NK-92 treated with Interleukin-12 subunit alpha and Interleukin-12 subunit beta, amount 100 ng/mL, for 24 hours (cell line): Measurements from ENCODE around the gene PTPRC.
A peak's percentile ranks its signal among the peaks of the same experiment; 100 is the strongest.

Experiments
- DNase-seq: peaks from one replicate; lab custom pipeline; 2025; lab: John Stamatoyannopoulos, UW

Gene PTPRC

DNA sequence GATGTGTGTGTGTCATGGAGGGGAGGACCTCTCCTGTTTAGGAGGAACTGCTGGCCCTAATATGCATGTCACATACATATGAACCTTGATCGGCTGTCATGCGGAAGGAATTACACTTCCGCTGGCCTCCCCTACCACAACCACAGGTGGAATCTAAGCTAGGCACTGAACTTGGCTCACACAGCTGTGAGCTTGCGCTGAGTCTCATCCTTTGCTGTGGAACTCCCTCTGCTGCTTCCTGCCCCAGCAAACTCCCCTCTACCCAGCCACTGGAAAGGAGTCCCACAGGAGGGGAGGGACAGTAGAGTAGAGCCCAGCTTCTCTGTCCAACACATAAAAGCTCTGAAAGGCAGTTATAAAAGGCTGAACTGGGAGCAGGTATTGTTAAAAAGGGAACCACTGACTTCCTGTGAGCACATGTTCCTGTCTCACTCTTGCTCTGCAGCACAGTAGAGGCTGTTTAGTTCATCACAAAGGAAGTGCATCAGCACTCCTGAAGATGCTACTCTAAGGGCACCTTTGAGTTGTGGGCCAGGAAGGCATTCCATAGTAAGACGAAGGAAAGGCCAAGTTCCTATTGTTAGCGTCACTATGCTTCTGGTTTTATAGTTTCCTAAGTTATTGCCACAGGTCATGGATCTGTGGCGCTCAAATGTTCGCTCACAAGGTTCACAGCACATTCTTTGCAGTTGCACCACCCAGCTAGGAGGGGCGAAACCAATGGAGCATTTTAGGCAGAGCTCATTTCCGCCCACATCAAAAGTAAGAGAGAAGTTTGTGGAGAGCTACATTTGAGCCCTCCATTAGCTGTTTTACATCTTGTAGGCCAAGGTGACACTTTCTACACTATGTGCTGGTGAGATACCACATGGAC is 17.7 kb upstream of the PTPRC start:
- DNase-seq = peak; percentile 60

DNA sequence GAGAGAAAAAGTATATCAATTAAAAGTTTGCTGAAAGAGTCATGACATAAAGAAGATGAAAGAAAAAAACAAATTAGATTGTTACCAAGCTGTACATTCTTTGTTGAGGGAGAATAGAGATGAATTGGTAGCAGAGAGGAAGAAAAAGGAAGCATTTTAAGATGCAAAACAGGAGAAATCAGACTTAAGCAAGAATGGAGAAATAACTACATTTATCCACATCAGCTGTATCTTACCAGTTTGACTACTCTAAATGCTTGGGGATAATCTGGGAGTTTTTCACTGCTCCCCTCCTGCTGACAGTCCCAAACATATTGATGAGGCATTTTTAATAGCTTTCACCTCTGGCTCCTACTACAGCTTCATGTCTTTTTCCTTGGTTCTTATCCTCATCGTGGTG is 16.8 kb upstream of the PTPRC start:
- no peak for DNase-seq

DNA sequence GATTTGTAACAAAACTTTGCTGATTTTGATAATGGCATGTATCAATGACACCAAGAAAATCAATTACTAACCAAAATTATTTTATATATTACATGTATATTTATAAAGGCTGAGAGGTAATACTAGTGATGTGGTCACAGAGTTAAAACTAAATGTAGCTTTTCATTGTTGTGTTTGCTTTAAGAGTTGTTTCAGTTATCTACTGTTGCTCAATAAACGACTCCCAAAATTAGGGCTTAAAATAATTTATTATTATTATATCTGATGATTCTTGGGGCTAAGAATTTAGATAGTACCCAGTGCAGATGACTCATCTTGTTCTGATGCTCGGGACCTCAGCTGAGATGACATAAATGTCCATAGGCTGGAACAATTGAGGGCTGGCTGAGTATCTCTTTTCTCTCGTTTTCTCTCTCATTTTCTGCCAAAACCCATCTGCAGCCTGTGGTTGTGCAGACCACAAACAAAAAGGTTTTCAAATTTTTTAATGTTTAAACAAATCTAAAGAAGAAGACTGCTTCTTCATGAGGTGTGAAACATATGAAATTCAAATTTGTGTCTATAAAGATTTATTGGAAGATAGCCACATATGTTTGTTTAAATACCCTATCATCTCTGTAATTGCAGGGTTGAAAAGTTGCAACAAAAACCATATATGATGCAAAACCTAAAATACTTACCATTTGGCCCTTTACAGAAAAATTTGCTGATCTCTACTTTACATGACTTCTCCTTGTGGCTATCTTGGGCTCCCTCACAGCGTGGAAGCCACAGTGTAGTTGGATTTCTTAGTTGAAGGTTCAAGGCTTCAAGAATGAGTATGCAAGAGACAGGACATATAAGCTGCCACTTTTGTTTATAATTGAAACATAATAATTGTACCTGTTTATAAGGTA is 14.8 kb upstream of the PTPRC start:
- DNase-seq = no peak

DNA sequence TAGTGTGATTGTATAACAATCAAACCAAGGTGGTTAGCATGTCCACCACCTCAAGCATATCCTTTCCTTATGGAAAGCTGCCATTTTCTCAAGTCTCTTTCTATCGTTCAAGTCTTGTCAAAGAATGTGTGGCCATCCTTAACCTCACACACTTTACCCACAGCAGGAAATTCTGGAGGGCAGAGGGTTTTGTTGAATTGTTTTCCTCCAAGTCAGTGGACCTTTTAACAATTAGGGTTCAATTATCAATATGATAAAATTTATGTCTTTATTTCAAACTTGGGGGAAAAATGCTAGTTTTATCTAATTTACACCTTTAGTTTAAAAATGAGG is 14.2 kb upstream of the PTPRC start:
- no peak for DNase-seq

DNA sequence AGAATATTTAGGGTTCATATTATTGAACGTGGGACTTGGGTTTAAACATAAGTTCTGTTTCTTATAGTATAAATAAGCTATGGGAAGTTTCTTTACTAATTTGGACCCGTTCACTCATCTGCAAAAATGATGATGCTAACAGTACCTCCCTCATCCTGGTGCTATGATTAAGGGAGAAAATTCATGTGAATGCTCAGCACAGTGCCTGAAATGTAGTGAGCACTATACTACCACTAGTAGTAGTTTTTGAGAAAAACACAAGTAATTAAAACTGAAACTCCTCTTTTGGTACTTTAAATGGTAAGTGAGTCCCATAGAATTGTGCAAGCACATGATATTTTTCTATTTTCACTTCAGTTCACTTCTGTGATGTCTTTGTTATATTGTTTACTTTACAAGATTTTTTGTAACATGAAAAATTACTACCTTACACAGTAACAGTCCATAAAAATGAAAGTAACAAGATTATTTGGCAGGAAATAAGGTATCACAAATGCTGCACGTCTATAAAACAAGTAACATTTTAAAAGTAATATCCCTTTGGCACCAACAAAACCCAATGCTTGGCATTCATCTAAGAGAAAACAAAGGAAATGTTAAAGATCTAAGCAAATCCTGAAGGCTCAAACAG is 11.3 kb upstream of the PTPRC start:
- DNase-seq = no peak

DNA sequence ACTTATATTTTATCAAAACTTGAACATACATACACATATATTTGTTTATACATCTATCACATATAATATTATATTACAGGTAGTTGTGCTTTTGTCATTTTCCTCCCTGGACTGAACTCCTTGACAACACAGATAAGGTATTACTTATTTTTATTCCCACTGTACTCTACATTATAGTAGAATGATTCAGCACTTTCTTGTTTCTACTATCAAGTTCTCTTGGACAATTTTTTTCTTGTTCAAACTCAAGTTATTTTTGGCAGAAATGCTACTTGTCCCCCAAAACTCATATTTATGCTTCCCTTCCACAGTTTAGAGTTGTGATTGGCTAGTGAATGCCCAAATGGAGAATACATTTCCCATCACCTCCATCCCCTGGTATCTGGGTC is 10.8 kb upstream of the PTPRC start:
- DNase-seq = no peak

DNA sequence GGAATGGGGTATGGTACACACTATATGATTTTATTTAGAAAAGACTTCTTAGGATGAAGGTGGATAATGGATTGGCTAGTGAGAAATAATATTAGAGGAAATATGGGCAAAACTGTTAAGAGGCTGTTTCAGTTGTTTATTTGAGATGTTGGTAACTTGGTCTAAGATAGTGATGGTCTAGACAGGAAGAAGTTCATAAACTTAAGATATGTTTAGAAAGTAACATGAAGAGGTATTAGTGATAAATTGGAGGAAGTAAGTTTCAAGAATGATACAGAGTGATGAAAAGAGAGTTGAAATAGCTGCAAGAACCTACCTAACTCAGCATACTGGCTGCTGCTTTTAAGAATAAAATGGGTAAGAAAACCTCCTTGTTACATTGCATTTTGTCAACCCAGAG is 9.2 kb upstream of the PTPRC start:
- DNase-seq = no peak

DNA sequence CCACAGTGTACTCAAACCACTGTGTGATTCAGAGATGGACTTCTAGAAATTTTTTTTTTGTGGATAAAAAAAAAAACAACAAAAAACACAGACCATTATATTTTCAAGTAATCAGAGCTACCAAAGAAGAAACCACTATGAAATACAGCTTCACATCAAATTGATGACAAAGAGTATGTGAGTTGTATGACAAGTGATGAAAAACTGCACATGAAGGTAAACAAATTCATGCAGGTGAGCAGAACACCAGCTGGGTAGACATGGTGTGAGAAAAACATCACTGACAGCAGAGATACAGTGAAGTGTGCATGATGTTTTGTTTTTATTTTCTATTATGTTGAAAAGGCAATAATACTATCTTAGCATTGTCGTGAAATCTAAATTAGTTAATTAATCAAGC is 8.0 kb upstream of the PTPRC start:
- DNase-seq = no peak

DNA sequence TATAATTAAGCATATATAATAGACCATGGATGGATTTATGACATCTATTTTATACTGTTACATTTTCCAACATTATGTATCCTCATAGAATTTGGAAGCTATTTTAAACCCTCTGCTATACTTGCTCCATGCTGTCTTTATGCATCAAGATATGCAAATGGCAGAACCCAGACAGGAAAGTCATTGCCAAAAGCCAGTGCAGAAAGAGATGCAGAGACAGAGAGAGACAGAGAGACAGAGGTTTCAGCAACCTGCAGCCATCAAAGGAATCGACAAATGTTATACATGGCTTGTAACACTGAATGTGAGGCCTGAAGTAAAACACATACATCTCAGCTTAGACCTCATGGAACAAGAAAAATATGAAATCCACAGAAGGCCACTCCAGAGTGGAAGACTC is 7.5 kb upstream of the PTPRC start:
- DNase-seq = no peak

DNA sequence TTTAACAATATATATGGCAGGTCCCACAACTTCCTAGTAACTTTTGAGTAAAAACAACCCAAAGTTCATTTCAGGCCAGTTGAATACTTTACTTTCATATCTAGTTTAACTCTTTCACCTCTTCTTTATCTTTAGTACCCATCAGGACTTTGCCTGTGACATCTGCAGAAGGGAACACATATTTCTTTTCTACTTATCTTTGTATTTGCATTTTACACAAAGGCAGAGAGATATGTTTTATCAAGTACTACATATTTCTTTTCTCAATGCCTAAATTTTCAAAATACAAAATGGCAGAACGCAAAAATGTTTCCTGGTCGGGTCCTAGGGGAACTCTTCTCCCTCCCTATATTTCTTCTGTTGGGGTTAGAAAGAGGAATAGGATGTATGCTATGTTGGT is 6.8 kb upstream of the PTPRC start:
- no peak for DNase-seq

DNA sequence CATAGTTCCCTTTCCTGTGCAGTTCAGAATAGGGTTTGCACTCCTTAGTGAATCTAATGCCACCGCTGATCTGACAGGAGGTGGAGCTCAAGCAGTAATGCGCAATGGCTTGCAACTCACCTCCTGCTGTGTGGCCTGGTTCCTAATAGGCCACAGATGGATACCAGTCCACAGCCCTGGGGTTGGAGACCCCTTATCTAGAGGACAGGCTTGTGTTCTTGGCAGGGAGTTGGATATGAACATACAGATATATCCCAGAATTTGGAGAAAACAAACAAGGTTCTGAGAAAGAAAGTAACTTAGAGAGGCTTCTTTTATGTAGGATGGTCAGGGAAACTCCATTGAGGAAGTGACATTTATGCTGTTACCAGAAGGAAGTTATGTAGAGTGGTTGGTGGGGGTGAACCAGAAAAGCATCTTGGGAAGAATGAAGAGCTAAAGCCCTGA is 5.1 kb upstream of the PTPRC start:
- no peak for DNase-seq

DNA sequence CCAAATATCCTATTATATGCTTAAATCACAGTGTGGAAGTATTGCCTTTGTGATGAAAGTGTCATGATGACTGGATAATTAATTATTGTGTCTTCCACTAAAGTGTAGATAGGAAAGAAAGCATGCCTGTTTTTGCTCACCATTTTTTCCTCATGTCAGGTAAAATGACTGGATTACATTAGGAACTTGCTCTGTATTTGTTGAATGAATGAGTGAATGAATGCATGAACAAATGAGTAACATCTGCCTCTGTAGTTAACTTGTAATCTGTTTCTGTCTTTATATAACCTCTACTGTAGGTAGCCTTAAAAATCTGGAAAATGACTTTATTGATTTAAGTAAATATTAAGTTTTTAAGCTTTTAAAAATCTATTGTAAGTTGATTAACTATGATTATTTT is 2.9 kb upstream of the PTPRC start:
- no peak for DNase-seq

DNA sequence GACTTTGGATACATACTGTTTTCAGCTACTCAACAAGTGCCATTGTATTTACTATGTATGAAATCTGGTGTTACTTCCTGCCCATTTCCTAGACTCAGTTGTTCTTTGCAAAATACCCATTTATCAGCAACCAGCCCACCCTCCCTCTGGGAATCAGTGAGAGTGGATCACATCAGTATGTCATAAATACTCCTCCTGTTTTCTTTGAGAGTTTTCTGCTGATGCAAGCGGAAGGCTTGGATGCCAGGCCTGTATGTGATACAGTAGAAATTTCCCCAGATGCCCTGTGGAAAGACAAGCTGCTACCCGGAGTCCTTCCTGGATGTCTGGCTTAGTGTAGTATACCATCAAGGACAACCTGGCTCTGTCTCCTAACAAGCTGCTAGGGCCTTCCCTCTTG is 2.4 kb upstream of the PTPRC start:
- no peak for DNase-seq

DNA sequence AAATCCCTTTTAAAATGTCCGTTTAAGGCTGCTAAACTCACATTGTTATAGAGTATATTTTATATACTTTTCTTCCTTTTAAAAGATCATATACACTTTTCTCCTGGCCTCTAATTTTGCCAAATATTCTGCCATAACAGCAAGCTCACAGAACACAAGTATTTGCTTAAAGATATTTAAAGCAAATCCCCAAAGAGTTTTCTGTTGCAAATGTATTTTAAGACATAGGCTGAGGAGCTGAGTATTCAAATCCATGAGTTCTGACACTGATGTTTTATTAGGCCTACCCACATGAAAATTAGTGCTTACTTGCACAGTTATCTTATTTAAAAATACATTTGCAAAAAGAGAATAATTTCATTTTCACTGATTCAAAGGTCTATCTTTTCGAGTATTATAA is 1.7 kb upstream of the PTPRC start:
- no peak for DNase-seq

DNA sequence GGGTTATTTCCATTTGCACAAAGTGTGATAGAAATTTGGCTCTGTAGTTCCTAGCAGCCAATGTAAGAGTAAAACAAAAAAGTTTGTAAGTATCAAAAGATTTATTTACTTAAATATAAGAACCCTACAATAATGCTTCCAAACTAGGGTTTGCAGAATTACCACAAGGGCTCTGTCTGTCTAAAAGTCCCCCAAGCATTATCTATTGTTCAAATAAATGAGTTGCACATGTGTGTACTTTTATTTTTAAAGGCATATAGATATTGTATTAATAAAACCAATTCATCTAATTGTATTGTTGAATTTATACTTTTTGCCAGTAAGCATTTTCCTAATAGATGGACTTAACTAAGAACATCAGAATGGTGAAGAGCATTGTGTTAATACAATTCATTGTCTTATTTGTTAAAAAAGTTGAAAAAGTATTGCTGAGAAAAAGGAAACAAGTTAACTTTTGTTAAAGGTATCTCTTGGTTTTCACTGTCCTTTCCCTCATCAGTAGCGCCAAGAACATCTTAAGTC is 863 bp upstream of the PTPRC start:
- DNase-seq = no peak

DNA sequence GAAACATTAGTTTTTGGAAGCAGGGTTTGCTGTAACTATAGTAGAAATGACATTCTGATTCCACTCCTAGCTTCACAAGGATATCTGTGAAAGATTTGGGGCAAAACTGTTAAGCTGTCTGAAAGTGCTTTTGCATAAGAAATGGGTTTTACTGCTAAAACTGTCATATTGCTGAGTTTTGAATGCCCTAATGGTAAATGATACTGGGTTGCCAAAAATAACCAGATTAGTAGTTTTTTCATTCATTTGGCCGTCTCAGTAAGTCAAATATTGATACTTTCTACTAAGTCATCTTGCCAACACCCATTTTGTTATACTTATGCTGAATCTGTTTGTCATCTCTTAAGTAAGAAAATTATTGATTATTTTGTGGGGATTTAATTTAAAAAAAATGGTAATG is 399 bp upstream of the PTPRC start:
- DNase-seq = no peak

DNA sequence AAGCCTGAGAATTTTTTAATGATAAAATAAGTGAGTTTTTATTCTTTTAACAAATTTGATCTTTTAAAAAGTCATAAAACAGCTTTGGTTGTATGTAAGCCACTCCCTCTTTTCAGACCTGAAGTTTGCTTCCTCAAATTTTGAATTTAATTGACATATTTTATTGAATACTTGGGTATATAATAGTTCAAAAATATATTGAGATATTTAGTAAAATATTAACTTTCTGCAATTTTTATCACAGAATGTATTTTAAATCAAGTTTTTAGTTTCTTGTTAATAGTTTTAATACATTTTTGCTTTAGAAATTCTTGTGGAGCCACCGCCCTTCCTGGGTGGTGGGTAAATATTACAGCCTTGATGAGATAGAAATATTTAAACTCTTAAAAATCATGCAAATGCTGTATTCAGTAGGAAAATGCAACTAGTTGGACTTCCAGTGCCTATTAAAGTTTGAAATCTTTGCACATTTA is 867 bp downstream of the PTPRC start:
- DNase-seq = no peak

DNA sequence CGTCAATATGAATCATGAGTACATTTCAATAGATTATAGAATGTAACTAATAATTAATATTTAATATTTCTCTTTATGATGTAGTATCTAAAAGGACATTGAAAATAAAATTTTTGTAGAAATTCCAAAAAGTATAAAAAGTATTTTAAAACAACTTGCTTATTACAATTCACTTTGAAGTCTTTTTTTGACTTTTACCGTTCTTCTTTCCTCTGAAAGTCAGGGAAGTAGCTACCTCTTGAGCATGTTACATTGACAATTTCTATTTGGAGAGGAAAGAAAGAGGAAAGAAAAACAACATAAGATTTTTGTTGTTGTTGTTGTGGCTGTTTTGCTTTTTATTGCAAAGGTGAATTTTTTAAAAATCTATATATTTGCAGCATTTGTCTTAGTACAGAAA is 1.3 kb downstream of the PTPRC start:
- DNase-seq = no peak

DNA sequence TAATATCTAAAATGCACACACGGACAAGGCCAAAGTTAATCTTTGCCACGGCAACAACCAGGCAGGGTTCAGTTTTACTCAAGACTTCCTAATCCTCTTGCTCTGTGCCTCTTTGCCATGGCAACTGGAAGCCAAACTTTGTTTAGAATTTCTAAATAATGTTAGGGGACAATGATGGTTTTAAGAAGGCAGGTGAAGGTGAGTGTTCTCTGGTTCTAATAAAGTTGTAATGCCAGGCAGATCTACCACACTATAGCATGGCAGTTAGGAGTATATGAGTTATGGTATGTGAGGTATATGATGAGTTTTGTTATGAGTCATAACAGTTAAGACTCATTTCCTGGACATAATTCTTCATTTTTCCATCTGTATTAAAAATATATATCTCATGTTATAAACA is 2.7 kb downstream of the PTPRC start:
- no peak for DNase-seq

DNA sequence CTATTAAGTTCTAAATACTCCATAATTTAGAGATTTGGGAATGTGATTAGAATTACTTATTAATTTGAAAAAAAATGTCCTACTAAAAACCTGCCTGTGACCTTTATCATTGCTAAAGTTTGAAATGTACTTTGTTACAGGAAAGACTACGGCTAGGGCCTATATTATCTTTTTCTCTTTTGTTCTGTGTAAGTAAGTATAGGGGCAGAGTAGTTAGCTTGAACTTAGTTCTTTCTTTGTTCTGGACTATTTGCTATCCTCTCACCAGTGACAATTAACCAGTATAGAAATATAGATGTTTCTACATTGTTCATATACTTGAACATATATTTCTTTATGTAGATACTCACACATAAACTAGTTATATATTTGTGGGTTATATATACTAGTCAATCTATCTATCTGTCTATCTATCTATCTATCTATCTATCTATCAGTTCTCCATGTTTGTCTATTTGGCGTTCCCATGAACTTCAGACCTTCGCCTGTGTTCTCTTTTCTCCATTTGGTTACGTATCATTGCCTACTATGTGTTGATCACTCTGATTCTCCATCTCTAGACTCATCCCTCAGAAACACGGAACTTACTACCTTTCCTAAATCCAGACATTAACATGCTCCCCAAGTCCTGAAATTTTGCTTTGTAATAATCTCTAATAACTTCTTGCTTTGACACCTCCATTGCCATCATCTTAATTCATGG is 3.3 kb downstream of the PTPRC start:
- no peak for DNase-seq

DNA sequence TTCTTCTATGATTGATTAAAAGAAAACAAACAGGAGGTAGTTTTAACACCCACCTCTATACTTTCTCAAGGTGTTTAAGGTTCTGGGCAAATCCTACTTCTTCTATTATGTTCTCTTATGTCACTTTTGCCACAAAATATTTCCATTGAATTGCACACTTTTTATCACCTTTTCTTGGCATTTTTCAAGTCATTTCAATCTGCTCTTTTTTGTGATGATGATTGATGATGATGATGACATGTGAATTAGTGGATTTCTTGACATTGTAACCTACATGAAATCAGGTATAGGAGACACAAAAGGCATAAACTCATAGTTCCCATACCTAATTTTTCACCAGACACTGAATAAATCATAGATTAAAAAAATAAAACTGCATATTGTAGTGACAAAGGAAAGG is 4.1 kb downstream of the PTPRC start:
- no peak for DNase-seq

DNA sequence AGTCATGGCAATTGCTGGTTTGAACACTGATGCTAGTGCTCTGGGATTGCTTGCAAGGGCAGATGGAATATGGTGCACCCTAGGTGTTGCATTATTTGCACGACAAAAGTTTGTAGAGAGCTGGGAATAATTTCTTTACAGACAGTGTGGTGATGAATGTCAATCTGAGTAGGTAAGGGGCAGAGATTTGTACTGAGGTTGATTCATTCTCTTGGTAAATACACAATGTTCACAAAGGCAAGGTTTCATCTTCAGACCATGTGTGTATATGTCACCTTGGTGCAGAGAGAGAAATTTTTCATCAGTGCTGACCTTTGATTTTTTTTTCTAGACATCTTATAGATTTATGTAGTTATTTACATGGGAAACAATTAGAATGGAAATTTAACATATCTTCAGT is 5.0 kb downstream of the PTPRC start:
- DNase-seq = no peak
